ENCODE measurements around the gene SLCO4A1.

GRCh38 chr20:62635232-62635631, 7.1 kb upstream of the SLCO4A1 start:
- no peak for TF ChIP-seq POLR2A (IDR thresholded peaks at IDR 0.05)
- no peak for TF ChIP-seq CTCF (IDR thresholded peaks at IDR 0.05)
- TF ChIP-seq EP300 (IDR thresholded peaks at IDR 0.05), result no peak
- no peak for TF ChIP-seq POLR2AphosphoS5 (IDR thresholded peaks at IDR 0.05)
